Measurements from ENCODE around the gene FOXC2. TPM values are rescaled to one million over a fixed set of nuclear protein-coding genes. Genes with fewer than 3 reads are reported as not detected.

FOXC2 gene
- total RNA-seq, 1 donor from 2014 or later: 1.9 TPM

DNA sequence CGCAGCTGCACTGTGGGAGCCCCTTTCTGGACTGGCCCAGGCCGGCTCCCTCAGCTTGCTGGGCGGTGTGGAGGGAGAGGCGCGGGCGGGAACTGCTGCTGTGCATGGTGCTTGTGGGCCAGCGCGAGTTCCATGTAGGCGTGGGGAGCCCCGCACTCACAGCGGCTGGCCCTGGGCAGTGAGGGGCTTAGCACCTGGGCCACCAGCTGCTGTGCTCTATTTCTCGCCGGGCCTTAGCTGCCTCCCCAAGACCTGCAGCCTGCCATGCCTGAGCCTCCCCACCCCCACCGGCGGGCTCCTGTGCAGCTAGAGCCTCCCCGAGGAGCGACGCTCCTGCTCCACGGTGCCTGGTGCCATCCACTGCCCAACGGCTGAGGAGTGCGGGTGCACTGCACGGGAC is 13.3 kb upstream of the FOXC2 start:
- intact Hi-C loops (cut with micrococcal nuclease): no loop called here
- no peak for DNase-seq
- no peak for ATAC-seq

DNA sequence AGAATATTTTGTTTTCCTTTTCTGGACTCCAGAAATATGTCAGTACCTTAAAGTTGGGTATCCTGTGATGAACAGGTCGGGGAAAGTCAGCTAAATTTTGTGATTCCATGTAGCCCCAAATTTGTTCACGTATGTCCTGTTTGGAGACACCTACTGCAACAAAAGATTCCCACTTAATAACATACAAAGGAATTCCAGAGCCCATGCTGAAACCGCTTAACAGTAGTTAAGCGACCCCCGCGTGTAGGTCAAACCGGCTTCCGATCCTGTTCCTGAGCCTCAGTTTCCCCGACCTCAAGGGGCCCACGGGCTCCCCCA is 12.1 kb upstream of the FOXC2 start:
- DNase-seq: no peak
- intact Hi-C loops (cut with micrococcal nuclease): no loop called here
- peak; percentile 2 for ATAC-seq

DNA sequence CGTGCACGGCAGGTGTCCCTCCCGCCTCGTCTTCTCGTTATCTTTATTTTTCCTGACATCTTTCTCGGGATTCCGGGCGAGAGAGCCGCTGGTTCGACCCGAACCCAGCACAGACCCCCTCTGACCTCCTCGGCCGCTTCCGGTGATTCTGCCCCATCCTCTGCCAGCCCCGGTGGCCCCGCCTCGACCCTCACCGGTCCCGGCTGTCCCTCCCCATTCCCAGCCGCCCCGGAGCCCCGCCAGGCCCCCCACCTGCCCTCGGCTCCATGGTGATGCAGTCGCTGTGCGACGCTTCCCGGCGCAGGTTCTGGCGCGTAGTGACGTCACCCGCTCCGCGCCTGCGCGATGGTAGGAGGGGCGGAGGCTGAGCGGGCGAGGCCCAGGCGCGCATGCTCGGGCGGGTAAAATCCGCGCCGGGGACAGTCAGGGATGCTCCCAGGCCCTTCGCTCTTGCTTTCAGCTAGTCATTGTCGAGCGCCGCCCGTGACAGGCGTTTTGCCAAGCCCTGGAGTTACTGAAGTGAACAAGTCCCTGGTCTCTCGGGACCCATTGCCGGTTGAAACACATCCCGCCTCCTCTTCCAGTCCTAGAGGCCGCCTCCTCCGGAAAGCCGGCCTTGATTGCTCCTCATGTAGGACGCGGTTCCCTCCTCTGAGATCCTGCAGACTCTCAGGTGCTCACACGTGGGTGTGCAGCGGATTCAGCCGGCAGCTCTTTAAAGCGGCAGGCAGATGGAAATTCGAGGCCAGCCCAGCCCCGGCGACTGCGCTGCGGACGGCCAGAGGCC is 11.5 kb upstream of the FOXC2 start, which contains the start of gene MTHFSD:
MTHFSD (minus strand) TSS at position 319 of the 787 bp plus-strand sequence; CDS start at position 268, 51 bp downstream.
- DNase-seq (peak; percentile 96), ATAC-seq (peak; percentile 98)
- intact Hi-C loops (cut with micrococcal nuclease): no loop called here

DNA sequence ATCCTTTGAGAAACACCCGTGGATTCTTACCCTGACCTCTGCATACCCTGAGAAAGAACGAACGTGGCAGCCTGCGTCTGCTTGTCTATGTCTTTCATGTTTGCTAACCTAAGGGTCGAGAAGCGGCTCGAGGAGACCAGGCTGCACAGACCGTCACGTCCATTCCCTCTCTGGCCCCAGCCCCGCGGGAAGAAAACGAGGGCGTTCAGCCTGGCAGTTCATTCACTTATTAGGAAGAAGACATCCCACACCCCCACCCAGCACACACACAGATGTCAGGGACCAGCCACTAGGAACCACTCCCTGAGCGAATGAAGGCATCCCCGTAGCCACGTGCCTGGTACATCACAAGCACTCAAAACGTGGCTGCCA is 10.9 kb upstream of the FOXC2 start:
- no peak for DNase-seq
- no peak for ATAC-seq
- intact Hi-C loops (cut with micrococcal nuclease): no loop called here

DNA sequence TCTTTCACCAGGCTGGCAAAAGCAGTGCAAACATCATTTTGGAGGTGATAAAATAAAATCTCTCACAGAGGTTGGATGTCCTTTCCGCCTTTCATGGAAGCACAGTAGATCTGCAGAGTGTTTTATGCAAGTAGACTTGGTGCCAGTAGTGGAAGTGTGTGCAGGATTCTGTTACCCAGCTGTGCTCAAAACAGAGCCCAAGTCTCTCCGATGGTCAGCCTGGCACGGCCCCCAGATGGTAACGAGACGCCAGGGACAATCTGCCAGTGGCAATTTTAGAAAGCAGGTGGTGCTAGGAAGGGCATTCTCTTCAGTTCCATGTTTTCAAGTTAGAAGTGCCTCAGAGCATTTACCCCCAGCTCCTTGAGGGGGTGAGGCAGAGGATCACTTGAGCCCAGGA is 10.1 kb upstream of the FOXC2 start:
- ATAC-seq (no peak), DNase-seq (no peak)
- intact Hi-C loops (cut with micrococcal nuclease): no loop called here

DNA sequence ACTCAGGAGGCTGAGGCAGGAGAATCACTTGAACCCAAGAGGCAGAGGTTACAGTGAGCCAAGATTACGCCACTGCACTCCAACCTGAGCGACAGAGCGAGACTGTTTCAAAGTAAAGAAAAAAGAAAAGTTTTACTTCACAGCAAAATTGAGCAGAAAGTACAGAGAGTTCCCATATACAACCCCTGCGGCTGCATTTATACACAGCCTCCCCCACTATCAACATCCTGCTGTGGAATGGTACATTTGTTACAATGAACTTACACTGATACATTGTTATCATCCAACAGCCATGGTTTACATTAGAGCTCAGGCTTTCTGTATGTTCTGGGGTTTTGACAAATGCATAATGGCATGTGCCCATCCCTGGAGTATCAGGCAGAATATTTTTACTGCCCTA is 9.0 kb upstream of the FOXC2 start:
- DNase-seq: no peak
- intact Hi-C loops (cut with micrococcal nuclease): no loop called here

DNA sequence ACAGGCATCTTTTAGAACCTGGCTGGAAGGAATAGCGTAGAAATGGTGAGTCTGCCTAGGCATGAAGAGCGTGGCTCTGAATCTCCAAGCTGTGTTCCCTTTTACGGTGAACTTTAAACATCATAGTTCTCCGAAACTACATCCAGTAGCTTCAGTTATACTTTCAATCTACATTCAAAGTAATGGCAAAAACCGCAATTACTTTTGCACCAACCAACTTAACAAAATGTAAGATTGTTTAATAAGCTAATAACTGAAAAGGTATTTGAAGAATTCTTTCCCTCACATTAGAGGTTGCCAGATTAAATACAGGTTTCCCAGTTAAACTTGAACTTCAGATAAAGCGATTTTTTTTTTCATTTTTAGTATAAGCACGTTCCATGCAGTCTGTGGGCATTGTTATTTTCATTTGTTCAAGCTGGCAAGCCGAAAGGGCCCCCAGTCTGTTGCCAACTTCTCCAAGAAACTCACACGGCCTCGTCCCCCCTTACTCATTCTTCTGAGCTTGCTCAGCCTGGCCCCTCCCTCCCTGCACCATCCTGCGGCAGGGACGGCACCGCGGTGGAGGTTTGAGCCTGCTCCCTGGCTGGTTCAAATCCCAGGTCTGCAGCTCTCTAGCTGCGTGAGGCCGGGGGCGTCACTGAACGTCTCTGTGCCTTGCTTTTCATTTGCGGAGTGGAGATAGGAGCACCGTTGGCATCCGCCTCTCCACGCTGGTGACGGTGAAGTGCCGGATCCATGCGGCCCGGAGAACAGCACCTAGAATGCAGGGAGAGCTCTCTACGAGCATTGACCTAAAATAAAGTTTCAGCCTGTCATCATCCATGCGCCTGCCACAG is 8.1 kb upstream of the FOXC2 start:
- intact Hi-C loops (cut with micrococcal nuclease): no loop called here
- DNase-seq (no peak), ATAC-seq (no peak)

More for the DNA sequence above, 9.0 kb upstream of the FOXC2 start:
- no peak for ATAC-seq

DNA sequence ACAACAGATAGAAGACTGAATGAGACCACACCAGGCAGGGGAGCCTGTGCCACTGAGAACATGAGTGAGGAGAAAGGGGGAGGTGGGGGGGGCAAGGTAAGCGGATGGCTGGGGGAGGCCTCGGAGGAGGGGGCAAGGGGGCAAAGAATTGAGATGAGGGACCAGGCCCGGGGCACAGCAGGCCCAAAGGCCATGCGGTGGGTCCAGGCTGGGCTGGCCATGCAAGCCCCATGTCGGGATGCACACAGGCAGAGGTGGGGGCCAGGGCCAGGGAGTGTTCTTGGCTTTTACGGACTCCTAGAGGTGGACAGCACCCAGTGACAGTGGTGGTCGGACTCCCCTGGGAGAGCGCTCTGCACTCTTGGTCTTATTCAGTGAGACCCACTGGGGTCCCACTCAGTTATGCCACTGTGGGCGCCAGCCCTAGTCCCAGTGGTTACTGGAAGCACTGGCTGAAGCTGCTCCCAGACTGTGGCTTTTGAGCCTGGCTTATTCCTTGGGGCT is 6.8 kb upstream of the FOXC2 start:
- ATAC-seq: no peak
- intact Hi-C loops (cut with micrococcal nuclease): loop anchor here (5.0 kb wide), 1 partner anchor 717 kb away; no protein-coding TSS in a partner anchor

DNA sequence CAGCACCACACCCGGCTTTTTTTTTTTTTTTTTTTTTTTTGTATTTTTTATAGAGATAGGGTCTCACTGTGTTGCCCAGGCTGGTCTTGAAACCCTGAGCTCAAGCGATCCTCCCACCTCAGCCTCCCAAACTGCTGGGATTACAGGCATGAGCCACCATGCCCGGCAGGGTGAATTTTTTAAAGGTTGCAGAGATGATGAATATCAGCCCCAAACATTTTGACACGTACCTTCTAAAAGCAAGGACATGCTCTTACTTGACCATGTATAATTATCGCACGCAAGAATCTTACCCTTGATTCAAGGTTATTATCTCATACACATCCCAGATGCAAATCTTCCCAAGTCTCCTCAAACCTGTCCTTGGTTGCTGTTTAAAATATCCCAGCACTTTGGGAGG is 4.3 kb upstream of the FOXC2 start:
- ATAC-seq: no peak

More for the DNA sequence above, 6.8 kb upstream of the FOXC2 start:
- DNase-seq: no peak

DNA sequence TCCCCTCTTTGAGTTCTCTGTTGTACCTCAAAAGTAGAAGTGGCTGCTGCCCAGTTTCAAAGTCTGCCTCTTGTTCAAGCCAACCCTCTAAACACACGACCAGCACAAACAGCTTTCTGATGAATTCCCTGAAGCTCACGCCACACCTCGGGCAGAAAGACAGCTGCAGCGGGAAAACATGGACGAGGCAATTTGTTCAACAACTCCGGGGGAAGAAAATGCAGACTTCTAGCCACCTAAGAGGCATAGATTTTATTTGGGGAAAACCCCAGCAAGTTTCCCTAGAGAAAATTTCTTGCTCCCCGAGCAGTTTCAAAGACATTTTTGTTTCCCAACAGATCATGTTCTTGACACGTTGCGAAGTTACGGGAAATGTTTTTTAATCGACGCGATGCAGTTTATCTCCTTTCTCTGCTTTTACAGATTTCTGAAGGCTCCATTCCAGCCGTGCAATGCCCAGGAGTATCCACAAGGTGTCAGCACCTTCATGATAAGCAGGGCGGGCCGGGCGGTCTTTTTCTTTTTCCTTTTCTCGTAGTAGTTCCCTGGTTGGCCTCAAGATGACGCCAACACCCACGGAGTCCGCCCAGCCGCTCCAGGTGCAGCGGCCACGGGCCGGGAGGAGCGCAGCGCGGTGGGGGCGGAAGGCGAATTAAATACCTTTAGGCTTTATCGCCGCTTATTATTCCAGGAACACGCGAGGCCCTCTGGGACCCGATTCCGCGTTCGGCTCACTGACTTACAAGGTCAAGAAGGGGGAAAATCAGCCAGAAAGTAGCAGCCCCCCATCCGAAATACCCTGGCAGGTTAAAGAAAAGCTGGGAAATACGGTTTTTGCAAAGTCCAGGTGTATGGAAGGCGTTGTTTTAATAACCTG is 2.9 kb upstream of the FOXC2 start:
- ATAC-seq (peak; percentile 71), DNase-seq (peak; percentile 90)
- intact Hi-C loops (cut with micrococcal nuclease): loop anchor here (5.0 kb wide), 1 partner anchor 714 kb away; no protein-coding TSS in a partner anchor

More for the DNA sequence above, 4.3 kb upstream of the FOXC2 start:
- no peak for DNase-seq
- intact Hi-C loops (cut with micrococcal nuclease): loop anchor here (5.0 kb wide), 1 partner anchor 715 kb away; no protein-coding TSS in a partner anchor

DNA sequence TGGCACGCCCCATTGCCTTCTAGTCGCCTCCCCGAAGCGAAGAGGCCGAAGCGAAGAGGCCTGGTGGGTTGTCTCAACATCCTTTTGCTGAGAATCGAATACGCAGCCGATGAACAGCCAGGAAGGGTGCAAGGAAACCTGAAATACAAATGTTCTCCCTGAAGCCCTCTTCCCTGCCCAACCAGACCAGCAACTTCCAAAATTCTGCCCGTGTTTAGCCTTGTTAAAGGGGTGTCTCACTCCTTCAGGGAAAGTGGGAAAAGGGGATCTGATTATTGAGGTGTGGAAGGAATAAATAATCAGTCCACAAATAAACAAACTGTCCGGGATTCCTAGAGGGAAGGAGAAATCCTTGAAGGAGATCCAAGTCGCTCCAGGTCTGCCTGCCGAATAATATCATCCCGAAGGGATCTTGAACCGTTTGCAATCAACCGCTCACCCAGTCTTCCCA is 1.4 kb upstream of the FOXC2 start:
- ATAC-seq: no peak
- DNase-seq: no peak
- intact Hi-C loops (cut with micrococcal nuclease): loop anchor here (5.0 kb wide), 1 partner anchor 497 kb away; no protein-coding TSS in a partner anchor

DNA sequence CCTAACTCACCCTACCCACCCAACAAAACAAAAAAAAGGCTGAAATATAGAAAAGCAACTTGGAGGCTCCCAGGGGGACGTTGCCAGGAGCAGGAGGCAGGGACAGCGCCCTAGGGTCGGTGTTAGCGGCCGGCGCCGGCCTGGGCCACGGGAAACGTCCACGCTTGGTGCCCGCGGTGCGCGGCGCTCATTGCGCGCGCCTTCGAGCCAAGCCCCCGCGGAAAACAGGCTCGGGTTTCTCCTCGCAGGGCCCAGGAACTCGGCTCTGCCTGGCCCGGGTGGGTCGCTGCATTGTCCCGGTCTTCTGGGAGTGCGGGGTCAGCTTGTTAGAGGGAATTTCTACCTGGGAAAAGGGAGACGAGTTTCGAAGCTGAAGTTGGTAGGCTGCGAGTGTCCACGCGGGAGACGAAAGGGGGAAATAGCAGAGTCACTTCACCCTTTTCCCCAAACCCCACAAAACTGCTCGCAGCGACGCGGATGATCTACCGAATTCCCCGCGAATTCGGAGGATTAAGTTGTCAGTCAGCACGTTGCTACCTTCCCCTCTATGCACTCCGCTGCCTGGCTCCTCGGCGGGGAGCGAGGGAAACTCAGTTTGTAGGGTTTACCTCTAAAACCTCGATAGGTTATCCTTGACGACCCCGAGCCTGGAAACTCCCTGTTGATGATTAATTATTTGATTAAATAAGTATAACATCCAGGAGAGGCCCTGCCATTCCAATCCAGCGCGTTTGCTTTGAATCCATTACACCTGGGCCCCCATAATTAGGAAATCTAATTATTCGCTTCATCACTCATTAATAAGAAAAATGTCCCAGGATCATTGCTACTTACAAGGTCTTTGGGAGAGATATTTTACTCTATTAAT is 751 bp upstream of the FOXC2 start:
- intact Hi-C loops (cut with micrococcal nuclease): loop anchor here (5.0 kb wide), 1 partner anchor 496 kb away; no protein-coding TSS in a partner anchor
- ATAC-seq (no peak), DNase-seq (no peak)

DNA sequence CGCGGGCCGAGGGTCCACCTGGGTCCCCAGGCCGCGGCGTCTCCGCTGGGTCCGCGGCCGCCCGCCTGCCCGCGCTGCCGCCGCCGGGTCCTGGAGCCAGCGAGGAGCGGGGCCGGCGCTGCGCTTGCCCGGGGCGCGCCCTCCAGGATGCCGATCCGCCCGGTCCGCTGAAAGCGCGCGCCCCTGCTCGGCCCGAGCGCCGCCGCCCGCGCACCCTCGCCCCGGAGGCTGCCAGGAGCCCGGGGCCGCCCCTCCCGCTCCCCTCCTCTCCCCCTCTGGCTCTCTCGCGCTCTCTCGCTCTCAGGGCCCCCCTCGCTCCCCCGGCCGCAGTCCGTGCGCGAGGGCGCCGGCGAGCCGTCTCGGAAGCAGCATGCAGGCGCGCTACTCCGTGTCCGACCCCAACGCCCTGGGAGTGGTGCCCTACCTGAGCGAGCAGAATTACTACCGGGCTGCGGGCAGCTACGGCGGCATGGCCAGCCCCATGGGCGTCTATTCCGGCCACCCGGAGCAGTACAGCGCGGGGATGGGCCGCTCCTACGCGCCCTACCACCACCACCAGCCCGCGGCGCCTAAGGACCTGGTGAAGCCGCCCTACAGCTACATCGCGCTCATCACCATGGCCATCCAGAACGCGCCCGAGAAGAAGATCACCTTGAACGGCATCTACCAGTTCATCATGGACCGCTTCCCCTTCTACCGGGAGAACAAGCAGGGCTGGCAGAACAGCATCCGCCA is 504 bp downstream of the FOXC2 start:
- intact Hi-C loops (cut with micrococcal nuclease): loop anchor here (5.0 kb wide), 1 partner anchor 495 kb away; no protein-coding TSS in a partner anchor
- DNase-seq: peak; percentile 69
- ATAC-seq: peak; percentile 60

DNA sequence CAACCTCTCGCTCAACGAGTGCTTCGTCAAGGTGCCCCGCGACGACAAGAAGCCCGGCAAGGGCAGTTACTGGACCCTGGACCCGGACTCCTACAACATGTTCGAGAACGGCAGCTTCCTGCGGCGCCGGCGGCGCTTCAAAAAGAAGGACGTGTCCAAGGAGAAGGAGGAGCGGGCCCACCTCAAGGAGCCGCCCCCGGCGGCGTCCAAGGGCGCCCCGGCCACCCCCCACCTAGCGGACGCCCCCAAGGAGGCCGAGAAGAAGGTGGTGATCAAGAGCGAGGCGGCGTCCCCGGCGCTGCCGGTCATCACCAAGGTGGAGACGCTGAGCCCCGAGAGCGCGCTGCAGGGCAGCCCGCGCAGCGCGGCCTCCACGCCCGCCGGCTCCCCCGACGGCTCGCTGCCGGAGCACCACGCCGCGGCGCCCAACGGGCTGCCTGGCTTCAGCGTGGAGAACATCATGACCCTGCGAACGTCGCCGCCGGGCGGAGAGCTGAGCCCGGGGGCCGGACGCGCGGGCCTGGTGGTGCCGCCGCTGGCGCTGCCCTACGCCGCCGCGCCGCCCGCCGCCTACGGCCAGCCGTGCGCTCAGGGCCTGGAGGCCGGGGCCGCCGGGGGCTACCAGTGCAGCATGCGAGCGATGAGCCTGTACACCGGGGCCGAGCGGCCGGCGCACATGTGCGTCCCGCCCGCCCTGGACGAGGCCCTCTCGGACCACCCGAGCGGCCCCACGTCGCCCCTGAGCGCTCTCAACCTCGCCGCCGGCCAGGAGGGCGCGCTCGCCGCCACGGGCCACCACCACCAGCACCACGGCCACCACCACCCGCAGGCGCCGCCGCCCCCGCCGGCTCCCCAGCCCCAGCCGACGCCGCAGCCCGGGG is 1.3 kb downstream of the FOXC2 start:
- ATAC-seq (peak; percentile 34), DNase-seq (peak; percentile 66)
- intact Hi-C loops (cut with micrococcal nuclease): loop anchor here (5.0 kb wide), 1 partner anchor 494 kb away; no protein-coding TSS in a partner anchor

DNA sequence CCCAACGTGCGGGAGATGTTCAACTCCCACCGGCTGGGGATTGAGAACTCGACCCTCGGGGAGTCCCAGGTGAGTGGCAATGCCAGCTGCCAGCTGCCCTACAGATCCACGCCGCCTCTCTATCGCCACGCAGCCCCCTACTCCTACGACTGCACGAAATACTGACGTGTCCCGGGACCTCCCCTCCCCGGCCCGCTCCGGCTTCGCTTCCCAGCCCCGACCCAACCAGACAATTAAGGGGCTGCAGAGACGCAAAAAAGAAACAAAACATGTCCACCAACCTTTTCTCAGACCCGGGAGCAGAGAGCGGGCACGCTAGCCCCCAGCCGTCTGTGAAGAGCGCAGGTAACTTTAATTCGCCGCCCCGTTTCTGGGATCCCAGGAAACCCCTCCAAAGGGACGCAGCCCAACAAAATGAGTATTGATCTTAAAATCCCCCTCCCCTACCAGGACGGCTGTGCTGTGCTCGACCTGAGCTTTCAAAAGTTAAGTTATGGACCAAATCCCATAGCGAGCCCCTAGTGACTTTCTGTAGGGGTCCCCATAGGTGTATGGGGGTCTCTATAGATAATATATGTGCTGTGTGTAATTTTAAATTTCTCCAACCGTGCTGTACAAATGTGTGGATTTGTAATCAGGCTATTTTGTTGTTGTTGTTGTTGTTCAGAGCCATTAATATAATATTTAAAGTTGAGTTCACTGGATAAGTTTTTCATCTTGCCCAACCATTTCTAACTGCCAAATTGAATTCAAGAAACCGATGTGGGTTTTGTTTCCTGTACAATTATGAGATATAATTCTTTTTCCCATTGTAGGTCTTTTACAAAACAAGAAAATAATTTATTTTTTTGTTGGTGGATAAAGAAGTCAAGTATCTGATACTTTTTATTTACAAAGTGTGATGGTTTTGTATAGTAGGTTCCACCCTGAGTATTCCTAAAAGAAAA is 2.3 kb downstream of the FOXC2 start:
- intact Hi-C loops (cut with micrococcal nuclease): loop anchor here (5.0 kb wide), 1 partner anchor 493 kb away; no protein-coding TSS in a partner anchor
- peak; percentile 31 for DNase-seq
- ATAC-seq: no peak
